KBM-7 (cell line): ENCODE data around the gene CAPN12.

Experiments used
- DNase-seq: peaks from one replicate; pipeline ENCODE4 v3.0.0-alpha.2; 2015
- in situ Hi-C: fragments of 300-500 bp; cut with MboI; formaldehyde crosslinking; loops from 2 replicates; pipeline ENCODE4 v1.14.3; 2020; ENCODE audit warnings: low sequenced_read_pairs, low pct_unique_long_range_greater_than_20kb, mixed read lengths

Gene CAPN12

DNA sequence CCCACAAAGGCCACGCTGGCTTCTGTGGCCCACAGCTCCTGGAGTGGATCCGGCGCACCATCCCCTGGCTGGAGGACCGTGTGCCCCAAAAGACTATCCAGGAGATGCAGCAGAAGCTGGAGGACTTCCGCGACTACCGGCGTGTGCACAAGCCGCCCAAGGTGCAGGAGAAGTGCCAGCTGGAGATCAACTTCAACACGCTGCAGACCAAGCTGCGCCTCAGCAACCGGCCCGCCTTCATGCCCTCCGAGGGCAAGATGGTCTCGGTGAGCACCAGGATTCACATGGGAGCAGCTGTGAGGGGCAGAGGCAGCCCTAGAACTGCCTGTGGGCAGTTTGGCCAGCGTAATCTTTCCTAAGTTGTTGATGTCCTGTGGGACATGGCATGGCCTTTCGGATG, 27.2 kb downstream of the CAPN12 start:
- in situ Hi-C loops = no loop called here
- DNase-seq = no peak

DNA sequence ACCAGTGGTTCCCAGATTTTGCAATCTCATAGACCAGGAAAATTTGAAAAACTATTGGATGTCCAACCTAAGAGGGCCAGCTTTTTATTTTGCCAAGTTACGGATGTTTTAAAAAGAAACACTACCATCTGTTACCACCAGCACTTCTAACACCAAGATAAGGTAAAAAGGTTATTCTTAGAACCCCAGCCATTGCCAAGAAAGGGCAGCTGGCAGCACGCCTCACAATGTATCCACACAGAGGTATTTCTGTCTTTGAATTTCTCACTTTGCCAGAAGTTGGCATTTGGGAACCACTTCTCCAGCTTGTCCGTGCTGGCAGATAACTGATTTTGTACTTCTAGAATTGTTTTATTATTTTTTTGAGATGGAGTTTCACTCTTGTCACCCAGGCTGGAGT, 28.7 kb downstream of the CAPN12 start:
- in situ Hi-C loops = no loop called here
- no peak for DNase-seq

DNA sequence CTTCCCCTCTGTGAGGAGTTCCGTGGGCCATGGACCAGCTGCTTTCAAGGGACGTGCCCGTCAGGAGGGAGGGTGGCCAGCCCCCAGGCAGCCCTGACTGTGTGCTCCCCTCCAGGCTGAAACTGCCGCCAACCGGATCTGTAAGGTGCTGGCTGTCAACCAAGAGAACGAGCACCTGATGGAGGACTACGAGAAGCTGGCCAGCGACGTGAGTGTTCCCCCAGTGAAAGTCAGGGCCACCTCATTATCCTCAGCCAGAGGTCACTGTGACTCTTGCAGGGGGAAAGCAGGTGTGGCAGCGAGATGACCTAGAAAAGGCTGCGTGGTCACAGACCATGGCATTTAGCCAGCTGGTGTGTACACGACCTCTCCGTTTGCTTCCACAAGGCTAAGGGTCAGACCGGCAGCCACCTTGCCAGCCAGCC, 29.9 kb downstream of the CAPN12 start:
- no peak for DNase-seq
- in situ Hi-C loops = no loop called here

DNA sequence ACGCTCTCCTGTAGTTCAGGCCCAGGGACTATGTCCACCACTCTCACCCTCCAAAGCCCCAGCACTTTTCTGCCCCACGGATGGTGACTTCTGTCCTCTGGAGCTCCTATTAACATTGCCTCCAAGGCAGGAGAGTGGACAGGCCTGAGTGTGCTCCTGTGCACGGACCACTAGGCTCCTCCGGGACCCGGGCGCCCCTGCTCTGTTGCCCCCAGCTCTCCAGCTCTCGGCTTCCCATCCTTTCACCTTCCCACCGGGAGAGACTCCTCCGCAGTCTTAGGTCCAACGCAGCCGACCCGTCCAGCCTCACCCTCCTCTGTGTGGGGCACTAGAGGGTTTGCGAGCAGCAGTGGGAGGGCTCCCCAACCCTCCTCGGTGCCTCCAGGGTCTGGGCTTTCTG, 30.4 kb downstream of the CAPN12 start:
- DNase-seq = no peak
- in situ Hi-C loops = no loop called here

DNA sequence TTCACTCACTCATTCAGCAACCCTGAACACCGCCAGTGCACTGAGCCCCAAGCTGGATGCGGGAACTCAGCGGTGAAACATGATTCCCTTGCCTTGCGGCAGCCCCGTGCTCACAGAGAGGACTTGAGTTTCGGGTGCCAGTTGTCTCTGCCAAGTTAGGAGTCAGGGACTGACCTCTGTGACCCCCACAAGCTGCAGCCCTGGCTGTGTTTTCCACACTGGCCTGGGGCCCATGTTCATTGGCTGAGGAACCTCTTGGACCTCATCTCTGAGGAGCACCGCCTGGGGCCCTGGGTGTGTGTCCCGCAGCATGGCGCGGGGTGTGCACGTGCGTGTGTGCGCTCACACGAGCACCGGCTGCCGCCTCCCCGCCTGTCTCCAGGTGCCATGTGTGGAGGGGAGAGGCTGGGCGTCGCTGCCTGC, 31.0 kb downstream of the CAPN12 start:
- no peak for DNase-seq
- in situ Hi-C loops = no loop called here

DNA sequence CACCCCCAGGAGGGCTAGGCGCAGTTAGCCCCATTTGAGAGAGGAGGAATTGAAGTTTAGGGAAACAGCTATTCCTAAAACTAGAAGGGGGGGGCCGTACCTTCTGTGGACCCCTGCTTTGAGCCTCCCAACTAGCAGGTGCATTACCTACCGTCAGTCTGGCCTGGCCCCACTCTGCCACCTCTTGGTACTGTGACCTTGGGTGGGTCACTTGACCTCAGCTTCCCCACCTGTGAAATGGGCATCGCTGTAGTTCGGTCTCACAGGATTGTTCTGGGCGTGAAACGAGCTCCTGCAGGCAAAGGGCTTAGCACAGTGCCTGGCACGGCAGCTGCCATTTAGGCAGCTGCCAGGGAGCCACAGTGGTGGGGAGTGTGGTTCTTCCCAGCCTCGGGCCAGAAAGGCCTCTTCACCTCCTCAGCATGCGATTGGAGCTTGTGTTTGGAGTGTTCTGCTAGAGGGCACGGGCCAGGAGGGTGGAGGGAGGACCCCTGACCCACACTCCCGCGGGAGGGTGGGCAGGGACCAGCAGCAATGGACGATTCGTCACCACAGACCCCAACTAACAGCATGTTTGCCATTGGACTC, 32.0 kb downstream of the CAPN12 start:
- in situ Hi-C loops = no loop called here
- no peak for DNase-seq

DNA sequence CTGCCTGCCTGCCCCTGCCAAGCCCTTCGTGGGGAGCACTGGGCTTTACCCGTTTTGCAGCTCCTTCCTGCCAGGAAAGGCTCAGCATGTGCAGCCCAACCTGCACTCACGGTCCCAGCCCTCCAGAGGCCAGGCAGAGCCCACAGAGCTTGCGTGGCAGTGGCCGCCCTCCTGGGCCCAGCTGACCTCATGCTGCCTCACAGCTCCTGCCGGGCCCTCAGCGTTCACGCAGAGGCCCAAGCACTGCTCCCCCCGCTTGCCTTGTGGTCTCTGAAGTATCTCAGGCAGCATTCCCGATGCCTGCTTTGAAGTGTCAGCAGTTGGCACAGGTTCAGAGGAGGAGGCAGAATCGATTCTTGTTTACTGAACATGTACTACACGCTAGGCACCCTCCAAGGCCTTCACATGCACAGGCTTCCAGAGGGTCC, 32.5 kb downstream of the CAPN12 start:
- DNase-seq = no peak
- in situ Hi-C loops = no loop called here

DNA sequence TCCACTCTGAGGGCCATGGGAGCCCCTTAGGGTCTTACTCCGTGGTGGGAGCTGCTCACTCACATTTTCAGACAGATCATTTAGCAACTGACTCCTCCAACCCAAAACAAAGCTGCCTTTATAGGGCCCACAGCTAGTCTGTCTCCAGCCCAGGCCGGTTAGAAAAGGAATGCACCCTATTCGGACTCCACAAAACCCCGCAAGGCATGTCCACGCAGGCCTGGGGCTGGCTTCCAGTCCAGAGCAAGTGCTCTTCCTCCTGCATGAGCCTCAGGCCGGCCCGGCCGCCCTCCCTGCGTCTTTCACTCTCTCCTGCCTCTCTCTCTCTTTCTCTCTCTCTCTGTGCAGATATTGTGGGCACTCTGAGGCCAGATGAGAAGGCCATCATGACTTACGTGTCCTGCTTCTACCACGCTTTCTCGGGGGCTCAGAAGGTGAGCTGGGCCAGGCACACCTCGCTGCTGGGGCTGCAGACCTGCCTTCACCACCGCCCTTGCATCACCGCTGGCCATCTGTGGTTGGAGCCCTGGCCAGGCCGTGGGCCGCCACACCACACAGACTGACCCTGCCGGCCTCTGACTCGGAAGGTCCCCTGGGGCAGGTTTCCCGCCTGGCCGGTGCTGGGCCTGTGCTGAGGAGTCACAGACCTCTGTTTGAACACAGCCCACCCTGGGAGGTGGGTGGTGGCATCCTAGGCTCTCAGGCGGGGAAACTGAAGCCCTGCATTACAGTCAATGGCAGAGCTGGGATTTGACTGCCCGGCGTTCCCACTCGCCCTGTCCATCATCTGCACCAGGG, 33.1 kb downstream of the CAPN12 start:
- in situ Hi-C loops = no loop called here
- no peak for DNase-seq

DNA sequence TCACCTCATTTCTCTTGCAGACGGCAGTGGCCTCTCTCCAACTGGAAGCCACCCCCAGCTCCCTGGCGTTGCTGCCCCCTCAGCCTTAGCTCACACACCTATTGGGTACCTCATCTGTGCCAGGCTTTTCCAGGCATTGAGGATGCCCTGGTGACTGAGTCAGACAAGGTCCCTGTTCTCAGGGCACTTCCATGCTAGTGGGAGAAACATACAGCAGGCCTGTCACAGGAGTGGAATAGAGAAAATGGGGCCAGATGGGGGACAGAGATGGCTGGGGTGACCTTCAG, 33.9 kb downstream of the CAPN12 start:
- no peak for DNase-seq
- in situ Hi-C loops = no loop called here

DNA sequence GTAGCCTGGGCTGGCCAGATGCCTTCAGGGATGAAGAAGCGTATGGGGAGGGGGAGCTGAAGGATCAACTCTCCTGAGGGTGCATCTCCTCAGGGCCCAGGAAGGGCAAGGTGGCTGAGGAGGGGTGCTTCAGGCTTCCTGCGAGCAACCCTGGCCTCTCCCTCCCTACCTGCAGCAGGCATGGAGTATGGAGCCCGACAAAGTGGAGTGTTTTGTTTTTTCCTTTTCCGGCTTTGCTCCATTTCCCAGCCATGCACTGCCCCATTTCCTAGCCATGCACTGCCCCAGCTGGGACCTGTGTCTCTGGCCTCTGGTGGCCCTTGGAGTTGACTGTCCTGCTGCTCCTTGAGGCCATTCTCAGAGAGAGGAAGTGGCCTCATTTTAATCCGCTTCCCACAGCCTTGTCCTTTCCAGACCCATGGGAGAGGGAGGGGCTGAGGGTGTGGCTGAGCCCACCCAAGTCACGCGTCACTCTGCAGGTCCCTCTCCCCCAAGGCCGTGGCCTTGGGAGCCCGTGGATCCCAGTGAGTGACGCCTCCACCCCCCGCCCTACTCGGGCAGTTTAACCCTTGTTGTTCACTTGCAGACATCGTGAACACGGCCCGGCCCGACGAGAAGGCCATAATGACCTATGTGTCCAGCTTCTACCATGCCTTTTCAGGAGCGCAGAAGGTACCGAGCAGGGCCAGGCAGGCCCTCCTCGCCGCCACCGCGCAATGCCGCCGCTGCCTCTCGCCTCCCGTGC, 34.4 kb downstream of the CAPN12 start:
- no peak for DNase-seq
- in situ Hi-C loops = no loop called here

DNA sequence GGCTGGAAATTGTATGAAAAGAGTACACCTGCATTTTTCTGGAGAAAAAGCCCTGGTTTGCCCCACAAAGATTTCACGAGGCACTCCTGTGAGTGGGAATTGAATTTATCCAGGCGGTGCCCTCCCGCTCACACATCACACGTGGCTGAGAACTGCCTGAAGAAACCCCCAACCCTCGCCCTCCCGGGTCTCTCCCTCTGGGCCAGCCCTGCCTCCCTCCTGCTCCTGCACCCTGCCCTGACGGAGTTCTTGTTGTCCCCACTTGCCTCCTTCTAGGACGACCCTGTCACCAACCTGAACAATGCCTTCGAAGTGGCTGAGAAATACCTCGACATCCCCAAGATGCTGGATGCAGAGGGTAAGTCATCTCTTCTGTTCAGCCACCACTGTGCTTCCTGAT, 35.2 kb downstream of the CAPN12 start:
- no peak for DNase-seq
- in situ Hi-C loops = no loop called here

DNA sequence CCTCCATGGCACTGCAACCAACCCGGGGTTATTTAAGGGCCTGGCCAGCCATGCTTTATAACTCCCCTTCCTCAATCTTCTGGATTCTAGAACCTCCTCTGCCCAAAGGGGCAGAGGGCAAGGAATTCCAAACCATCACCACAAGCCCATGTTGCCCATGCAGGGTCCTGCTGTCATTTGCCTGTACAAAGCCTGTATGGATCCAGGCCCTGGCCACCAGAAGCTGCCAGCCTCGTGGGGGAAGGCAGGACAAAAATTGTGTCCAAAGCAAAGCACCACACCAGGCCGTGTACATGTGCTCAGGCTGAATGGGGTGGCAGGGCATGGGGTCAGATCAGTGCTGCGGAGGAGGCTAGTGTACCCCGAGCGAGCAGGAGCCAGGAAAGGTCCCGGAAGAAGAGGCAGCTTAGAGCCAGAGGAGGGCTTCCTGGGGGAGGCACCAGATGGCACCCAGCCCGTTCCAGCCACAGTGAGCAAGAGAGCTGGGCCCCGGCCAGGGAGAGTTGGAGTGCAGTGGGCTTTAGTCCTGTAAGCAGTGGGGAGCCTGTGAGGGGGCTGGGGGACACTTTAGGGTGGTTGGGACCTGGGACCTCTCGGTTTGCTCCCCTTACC, 35.8 kb downstream of the CAPN12 start:
- DNase-seq = no peak

DNA sequence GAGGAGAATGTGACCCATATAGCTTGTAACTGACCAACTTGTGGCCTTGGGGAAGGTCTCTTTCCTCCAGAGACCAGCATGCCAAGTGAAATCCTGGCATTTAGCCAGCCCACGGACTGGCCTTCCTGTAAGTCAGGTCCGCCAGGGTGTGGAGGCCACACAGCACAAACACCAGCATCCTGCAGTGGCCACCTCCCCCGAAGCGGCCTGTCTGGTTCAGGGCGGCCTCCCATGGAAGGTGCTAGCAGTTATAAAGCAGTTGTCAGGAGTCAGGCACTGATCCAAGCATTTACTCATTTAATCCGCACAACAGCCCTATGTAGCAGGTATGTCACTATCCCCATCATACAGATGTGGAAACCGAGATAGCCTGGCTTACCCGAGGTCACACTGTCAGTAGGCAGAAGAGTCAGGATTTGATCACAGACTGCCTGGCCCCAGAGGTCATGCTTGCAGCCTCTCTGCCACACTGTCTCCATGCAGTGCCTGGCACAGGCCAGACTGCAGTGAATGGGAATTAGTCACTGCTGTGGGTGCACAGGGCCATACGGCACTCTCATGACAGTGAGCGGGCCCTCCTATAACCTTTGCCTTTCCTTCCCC, 36.7 kb downstream of the CAPN12 start:
- no peak for DNase-seq
- in situ Hi-C loops = no loop called here

More for the DNA sequence above, 35.8 kb downstream of the CAPN12 start:
- in situ Hi-C loops = no loop called here

DNA sequence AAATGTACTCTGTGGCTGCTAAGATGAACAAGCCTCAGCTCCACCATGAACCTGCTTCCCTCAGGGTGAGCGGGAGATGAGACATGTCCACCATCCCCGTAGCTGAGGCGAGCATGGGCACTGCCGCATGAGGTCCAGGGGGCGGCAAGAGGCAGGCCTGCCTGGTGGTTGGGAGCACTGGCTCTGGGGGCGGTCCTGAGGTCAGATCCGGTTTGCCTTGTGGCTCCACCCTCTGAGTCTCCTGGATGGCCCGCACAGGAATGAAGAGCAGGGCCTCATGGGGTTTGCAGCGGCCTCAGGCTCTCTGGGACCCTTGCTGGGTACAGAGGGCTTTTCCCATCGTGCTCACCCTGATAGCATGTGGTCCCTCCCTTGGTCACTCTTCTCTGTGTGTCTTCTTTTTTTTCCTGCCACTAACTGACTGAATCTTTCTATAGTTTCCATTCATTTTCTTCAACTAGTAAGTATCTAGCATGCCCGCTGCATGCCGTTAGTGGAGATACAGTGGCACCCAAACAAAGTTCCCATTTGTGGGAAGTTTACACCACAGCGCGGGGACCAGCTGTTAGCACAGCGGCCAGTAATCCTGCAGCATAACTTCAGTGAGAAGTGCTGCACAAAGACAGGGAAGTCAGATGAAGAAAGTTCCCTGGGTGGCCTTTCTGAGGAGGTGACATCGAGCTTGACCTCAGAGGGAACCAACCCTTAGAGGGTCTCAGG, 37.3 kb downstream of the CAPN12 start:
- no peak for DNase-seq

DNA sequence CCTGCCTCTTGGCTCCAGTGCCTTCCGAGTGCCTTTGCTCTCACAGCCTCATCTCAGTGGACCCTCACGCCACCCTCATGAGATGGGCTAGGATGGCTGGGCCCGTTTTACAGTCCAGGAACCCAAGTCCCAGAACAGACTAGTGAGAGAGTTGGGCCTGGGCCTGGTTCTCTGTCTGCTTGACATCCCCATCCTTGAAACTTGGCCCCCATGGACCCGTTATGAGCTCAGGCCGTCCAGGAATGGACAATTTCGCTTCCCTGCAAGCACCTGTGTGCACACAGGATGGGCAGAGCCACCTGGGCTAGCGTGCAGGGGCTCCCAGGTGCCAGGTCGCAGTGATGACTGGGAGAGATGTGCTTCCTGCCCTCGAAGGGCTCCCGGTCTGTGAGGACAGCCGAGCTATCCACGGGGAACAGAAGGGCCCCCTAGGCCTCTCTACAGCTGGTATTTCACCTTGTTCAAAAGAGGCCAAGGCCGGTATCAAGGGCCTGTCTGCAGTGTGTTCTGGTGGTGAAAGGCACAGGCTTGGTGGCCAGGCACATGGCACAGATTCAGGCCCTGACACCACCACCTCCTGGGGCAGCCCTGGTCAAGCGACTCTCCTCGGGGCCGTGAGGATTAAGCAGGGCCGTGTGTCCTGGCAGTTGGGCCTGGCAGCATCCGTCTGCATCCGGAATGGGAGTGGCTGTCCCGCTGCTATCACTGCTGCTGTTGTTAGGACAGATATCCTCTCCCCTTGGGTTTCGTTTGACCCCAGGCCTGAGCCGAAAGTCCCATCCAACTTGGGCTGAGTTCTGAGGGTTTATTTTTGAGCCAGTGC, 38.9 kb downstream of the CAPN12 start:
- in situ Hi-C loops = no loop called here

More for the DNA sequence above, 37.3 kb downstream of the CAPN12 start:
- in situ Hi-C loops = no loop called here

DNA sequence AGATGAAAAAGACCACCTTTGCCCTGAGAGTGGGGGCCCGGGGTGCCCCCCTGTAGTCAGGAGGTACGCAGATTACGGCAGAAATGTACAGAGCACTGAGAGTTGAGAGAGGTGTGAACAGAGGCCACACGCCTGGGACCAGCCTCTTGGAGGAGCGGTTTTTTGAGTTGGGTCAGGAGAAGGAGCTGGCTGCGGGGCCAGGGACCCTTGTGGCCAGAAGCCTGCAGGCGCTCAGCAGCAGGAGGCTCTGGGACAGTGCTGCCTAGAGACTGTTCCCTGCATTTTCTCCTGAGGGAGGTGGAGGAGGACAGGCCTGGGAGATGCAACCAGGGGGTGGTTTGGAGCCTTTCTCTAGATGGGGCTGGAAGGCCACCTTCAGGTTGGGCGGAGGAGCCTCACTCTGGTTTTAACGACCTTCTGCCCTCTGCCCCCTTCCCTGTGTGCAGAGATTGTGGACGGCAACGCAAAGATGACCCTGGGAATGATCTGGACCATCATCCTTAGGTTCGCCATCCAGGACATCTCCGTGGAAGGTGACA, 39.7 kb downstream of the CAPN12 start:
- in situ Hi-C loops = no loop called here
- no peak for DNase-seq

More for the DNA sequence above, 38.9 kb downstream of the CAPN12 start:
- no peak for DNase-seq

DNA sequence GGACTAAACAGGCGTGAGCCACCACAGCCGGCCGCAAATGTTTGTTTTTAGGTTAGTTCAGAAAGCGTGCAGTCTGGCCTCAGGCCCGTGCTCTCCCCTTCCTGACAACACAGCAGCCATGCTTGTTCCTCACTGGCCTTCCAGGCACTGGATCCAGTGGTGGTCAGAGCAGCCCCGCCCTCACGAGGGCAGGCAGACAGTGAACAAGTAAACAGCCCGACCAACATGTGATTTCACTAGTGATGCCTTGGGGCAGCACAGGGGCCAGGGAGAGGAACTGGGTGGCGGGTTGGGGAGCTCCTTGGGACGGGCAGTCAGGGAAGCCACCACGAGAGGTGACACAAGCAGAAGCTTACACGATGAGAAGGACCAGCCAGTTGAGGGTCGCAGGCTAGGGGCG, 40.8 kb downstream of the CAPN12 start:
- in situ Hi-C loops = no loop called here
- DNase-seq = no peak

DNA sequence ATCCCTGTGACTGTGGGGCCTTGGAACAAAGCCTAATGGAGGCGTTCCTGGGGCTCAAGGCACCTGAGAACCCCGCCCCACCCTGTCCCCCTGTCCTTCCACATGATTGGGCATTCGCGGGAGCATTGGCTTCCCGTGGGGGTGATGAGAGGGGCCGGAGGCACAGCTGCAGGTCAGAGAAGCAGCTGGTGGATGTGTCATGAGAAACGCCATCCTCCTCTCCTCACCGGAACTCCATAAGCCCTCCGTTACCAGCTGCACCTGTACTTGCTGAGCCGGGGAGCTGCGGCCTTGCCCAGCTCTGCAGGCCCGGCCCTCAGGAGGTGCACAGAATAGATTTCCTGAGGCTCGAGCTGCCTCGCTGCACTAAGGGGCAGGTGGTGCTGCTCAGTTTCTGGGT, 42.0 kb downstream of the CAPN12 start:
- in situ Hi-C loops = no loop called here
- DNase-seq = no peak
